ENCODE data around the gene ZNF648.

Gene ZNF648

GRCh38 chr1:182065126-182065845, 3.8 kb upstream of the ZNF648 start:
- no peak overlapping the region for H2AFZ ChIP-seq (ENCODE audit: low read depth, low read length)
- H3K27ac ChIP-seq (ENCODE audit: low read length), result no peak overlapping the region

GRCh38 chr1:182064611-182065010, 3.1 kb upstream of the ZNF648 start:
- H3K9me3 ChIP-seq (ENCODE audit: insufficient read depth, low read length, severe bottlenecking), result no peaks in the 10 kb centered on the region
- H3K9ac ChIP-seq (ENCODE audit: low read depth, low read length), result no peak overlapping the region
- no peak for DNase-seq
- no peak overlapping the region for H3K27ac ChIP-seq (ENCODE audit: low read length)
- no peak for ATAC-seq (ENCODE audit: insufficient read depth, low read depth)
- TF ChIP-seq CTCF (IDR thresholded peaks at IDR 0.05; ENCODE audit: borderline replicate concordance, extremely low read depth, low read length, poor library complexity, severe bottlenecking) (no peak), EZH2 (IDR thresholded peaks at IDR 0.05; ENCODE audit: borderline replicate concordance, low read depth, low read length, severe bottlenecking) (no peak)
- no peak overlapping the region for H2AFZ ChIP-seq (ENCODE audit: low read depth, low read length)
- no peaks in the 10 kb centered on the region for H3K4me1 ChIP-seq (ENCODE audit: insufficient read depth, low read length)
- H3K4me3 ChIP-seq (ENCODE audit: low read depth in 1 of 2, low read length in 2 of 2), result no peak overlapping the region
- H4K20me1 ChIP-seq (ENCODE audit: insufficient read depth, low read length), result no peaks in the 10 kb centered on the region
- peaks cover 2% of the 10 kb centered on the region for H3K27me3 ChIP-seq (ENCODE audit: insufficient read depth, low read length, poor library complexity)
- H3K79me2 ChIP-seq (ENCODE audit: insufficient read depth, low read length), result no peaks in the 10 kb centered on the region
- no peak overlapping the region for H3K4me2 ChIP-seq (ENCODE audit: insufficient read depth, low read length)
- no peaks in the 10 kb centered on the region for H3K36me3 ChIP-seq (ENCODE audit: insufficient read depth, low read length)

More at GRCh38 chr1:182065126-182065845, 3.8 kb upstream of the ZNF648 start:
- Histone ChIP-seq H3K4me1 (ENCODE audit: insufficient read depth, low read length) (no peaks in the 10 kb centered on the region), H3K4me3 (ENCODE audit: low read depth in 1 of 2, low read length in 2 of 2) (no peak overlapping the region), H3K79me2 (ENCODE audit: insufficient read depth, low read length) (no peaks in the 10 kb centered on the region), H3K9ac (ENCODE audit: low read depth, low read length) (no peak overlapping the region), H3K36me3 (ENCODE audit: insufficient read depth, low read length) (no peaks in the 10 kb centered on the region), H3K27me3 (ENCODE audit: insufficient read depth, low read length, poor library complexity) (peaks cover 7% of the 10 kb centered on the region), H3K4me2 (ENCODE audit: insufficient read depth, low read length) (no peak overlapping the region), H3K9me3 (ENCODE audit: insufficient read depth, low read length, severe bottlenecking) (no peaks in the 10 kb centered on the region), H4K20me1 (ENCODE audit: insufficient read depth, low read length) (no peaks in the 10 kb centered on the region)
- ATAC-seq (ENCODE audit: insufficient read depth, low read depth), result no peak
- DNase-seq, result no peak
- no peak for TF ChIP-seq EZH2 (IDR thresholded peaks at IDR 0.05; ENCODE audit: borderline replicate concordance, low read depth, low read length, severe bottlenecking)
- no peak for TF ChIP-seq CTCF (IDR thresholded peaks at IDR 0.05; ENCODE audit: borderline replicate concordance, extremely low read depth, low read length, poor library complexity, severe bottlenecking)

GRCh38 chr1:182062223-182062622, 711 bp upstream of the ZNF648 start:
- H3K79me2 ChIP-seq (ENCODE audit: insufficient read depth, low read length), result no peaks in the 10 kb centered on the region
- no peak overlapping the region for H2AFZ ChIP-seq (ENCODE audit: low read depth, low read length)
- TF ChIP-seq EZH2 (IDR thresholded peaks at IDR 0.05; ENCODE audit: borderline replicate concordance, low read depth, low read length, severe bottlenecking), result no peak
- no peak for TF ChIP-seq CTCF (IDR thresholded peaks at IDR 0.05; ENCODE audit: borderline replicate concordance, extremely low read depth, low read length, poor library complexity, severe bottlenecking)
- no peak overlapping the region for H3K27ac ChIP-seq (ENCODE audit: low read length)
- H3K9me3 ChIP-seq (ENCODE audit: insufficient read depth, low read length, severe bottlenecking), result no peaks in the 10 kb centered on the region
- no peak for DNase-seq
- H3K4me1 ChIP-seq (ENCODE audit: insufficient read depth, low read length), result no peaks in the 10 kb centered on the region
- no peaks in the 10 kb centered on the region for H3K36me3 ChIP-seq (ENCODE audit: insufficient read depth, low read length)
- H3K4me2 ChIP-seq (ENCODE audit: insufficient read depth, low read length), result no peak overlapping the region
- ATAC-seq (ENCODE audit: insufficient read depth, low read depth), result no peak
- no peaks in the 10 kb centered on the region for H4K20me1 ChIP-seq (ENCODE audit: insufficient read depth, low read length)
- H3K9ac ChIP-seq (ENCODE audit: low read depth, low read length), result no peak overlapping the region
- no peaks in the 10 kb centered on the region for H3K27me3 ChIP-seq (ENCODE audit: insufficient read depth, low read length, poor library complexity)
- no peak overlapping the region for H3K4me3 ChIP-seq (ENCODE audit: low read depth in 1 of 2, low read length in 2 of 2)
